IMR-90 (cell line): ENCODE results near the gene TTI1. TPM values are rescaled to one million over a fixed set of nuclear protein-coding genes. Genes with fewer than 3 reads are reported as not detected.

Source experiments
- ATAC-seq: fragments of 200-7000 bp; cut with Tn5 transposase; 2 replicates; pipeline ENCODE4 v1.9.1; 2020; ENCODE audit warnings: low read depth, mild to moderate bottlenecking, moderate library complexity
- BruUV-seq: library from RNA; stranded (reverse); fragments of 400-500 nt; replicated peaks from 2 replicates; lab custom pipeline; 2021; lab: Mats Ljungman, UMichigan
- CTCF ChIA-PET: fragments of 300-600 bp; formaldehyde crosslinking; extraction: SDS; loops from one replicate; lab custom pipeline; 2021; ENCODE audit warnings: antibody characterized with exemption; lab: Yijun Ruan, JAX
- POLR2A ChIA-PET: fragments of 300-600 bp; sonication (Branson Sonifier 250); formaldehyde crosslinking; loops from one replicate; lab custom pipeline; 2022; ENCODE audit warnings: antibody characterized with exemption; ENCODE audit not compliant: unreplicated experiment; lab: Charles Lee
- DNase-seq: peaks from one replicate; pipeline ENCODE4 v3.0.0; 2013
- H2AFZ ChIP-seq: replicated peaks from 2 replicates; pipeline ENCODE3; 2013; ENCODE audit warnings: low read length, mild to moderate bottlenecking; ENCODE audit not compliant: poor library complexity
- H2AK5ac ChIP-seq: 2 replicates; pipeline ENCODE4 v1.6.1; 2013; ENCODE audit warnings: low read depth, low read length, inconsistent platforms
- H2AK9ac ChIP-seq: replicated peaks from 2 replicates; pipeline ENCODE3; 2013; ENCODE audit warnings: mild to moderate bottlenecking, low read depth, low read length, moderate library complexity; ENCODE audit not compliant: poor library complexity
- H2BK120ac ChIP-seq: 2 replicates; pipeline ENCODE4 v1.6.1; 2013; ENCODE audit warnings: low read depth, low read length, inconsistent platforms
- H2BK15ac ChIP-seq: 3 replicates; pipeline ENCODE4 v1.6.1; 2013; ENCODE audit warnings: low read depth, low read length, inconsistent platforms
- H2BK20ac ChIP-seq: 2 replicates; pipeline ENCODE4 v1.6.1; 2013; ENCODE audit warnings: low read depth, mild to moderate bottlenecking, inconsistent platforms, low read length, moderate library complexity
- H2BK5ac ChIP-seq: 2 replicates; pipeline ENCODE4 v1.6.1; 2013; ENCODE audit warnings: mild to moderate bottlenecking, low read depth, low read length, inconsistent platforms; ENCODE audit not compliant: poor library complexity, severe bottlenecking
- H3K14ac ChIP-seq: replicated peaks from 2 replicates; pipeline ENCODE4 v1.6.1; 2013; ENCODE audit warnings: low read depth, low read length, inconsistent platforms
- H3K18ac ChIP-seq: 2 replicates; pipeline ENCODE4 v1.6.1; 2013; ENCODE audit warnings: low read depth, low read length, control low read depth
- H3K23ac ChIP-seq: 2 replicates; pipeline ENCODE4 v1.6.1; 2013; ENCODE audit warnings: low read depth, low read length, inconsistent platforms
- H3K27ac ChIP-seq: 2 replicates; pipeline ENCODE4 v1.5.1; 2013; ENCODE audit warnings: mild to moderate bottlenecking, control low read depth, low read length; ENCODE audit not compliant: insufficient read depth
- H3K27me3 ChIP-seq: 2 replicates; pipeline ENCODE4 v1.6.1; 2013; ENCODE audit warnings: low read length; ENCODE audit not compliant: control insufficient read depth, insufficient read depth
- H3K36me3 ChIP-seq: 2 replicates; pipeline ENCODE4 v1.6.1; 2013; ENCODE audit warnings: low read length, mixed read lengths; ENCODE audit not compliant: control insufficient read depth, insufficient read depth
- H3K4ac ChIP-seq: 2 replicates; pipeline ENCODE4 v1.6.1; 2013; ENCODE audit warnings: low read depth, low read length, inconsistent platforms
- H3K4me1 ChIP-seq: 2 replicates; pipeline ENCODE4 v1.6.1; 2013; ENCODE audit warnings: low read length, mixed read lengths; ENCODE audit not compliant: control insufficient read depth, insufficient read depth
- H3K4me2 ChIP-seq: 2 replicates; pipeline ENCODE4 v1.6.1; 2013; ENCODE audit warnings: low read depth, mild to moderate bottlenecking, control low read depth, low read length, moderate library complexity
- H3K4me3 ChIP-seq: 2 replicates; pipeline ENCODE4 v1.5.1; 2013; ENCODE audit warnings: low read depth, mild to moderate bottlenecking, control low read depth, low read length, moderate library complexity; ENCODE audit not compliant: insufficient read depth
- H3K56ac ChIP-seq: 2 replicates; pipeline ENCODE4 v1.6.1; 2013; ENCODE audit warnings: low read length, inconsistent platforms; ENCODE audit not compliant: insufficient read depth; ENCODE audit errors: extremely low read depth
- H3K79me1 ChIP-seq, 2 experiments: 2 replicates each; pipeline ENCODE4 v1.6.1; 2013; ENCODE audit warnings: low read length in 2 of 2, inconsistent platforms in 1 of 2, low read depth in 1 of 2
- H3K9ac ChIP-seq: 2 replicates; pipeline ENCODE4 v1.6.1; 2013; ENCODE audit warnings: low read depth, low read length, control low read depth
- H3K9me1 ChIP-seq: 2 replicates; pipeline ENCODE4 v1.6.1; 2013; ENCODE audit warnings: low read length, inconsistent platforms; ENCODE audit not compliant: insufficient read depth
- H3K9me3 ChIP-seq: 2 replicates; pipeline ENCODE4 v1.6.1; 2013; ENCODE audit warnings: low read length; ENCODE audit not compliant: control insufficient read depth, insufficient read depth
- H4K20me1 ChIP-seq: 2 replicates; pipeline ENCODE4 v1.6.1; 2013; ENCODE audit warnings: low read length, inconsistent platforms; ENCODE audit not compliant: insufficient read depth
- H4K5ac ChIP-seq: 2 replicates; pipeline ENCODE4 v1.6.1; 2013; ENCODE audit warnings: mild to moderate bottlenecking, low read depth, low read length, control low read depth
- H4K8ac ChIP-seq, 2 experiments: 2 replicates each; pipeline ENCODE4 v1.6.1; 2013; ENCODE audit warnings: low read depth in 2 of 2, low read length in 2 of 2, control low read depth in 1 of 2, inconsistent platforms in 1 of 2
- H4K91ac ChIP-seq: 2 replicates; pipeline ENCODE4 v1.6.1; 2013; ENCODE audit warnings: low read depth, low read length, inconsistent platforms; ENCODE audit not compliant: insufficient read depth
- BHLHE40 ChIP-seq: fragments of 150-350 bp; IDR thresholded peaks from 2 replicates; pipeline ENCODE4 v1.6.1; 2016; ENCODE audit warnings: mild to moderate bottlenecking, low read depth, low read length
- CEBPB ChIP-seq: IDR thresholded peaks from 2 replicates; pipeline ENCODE4 v1.6.1; 2012; ENCODE audit warnings: low read depth, low read length, improper control_type of control experiment
- CHD1 ChIP-seq: IDR thresholded peaks from 2 replicates; pipeline ENCODE4 v1.6.1; 2012; ENCODE audit warnings: low read depth, low read length, improper control_type of control experiment
- CTCF ChIP-seq: conservative IDR thresholded peaks from 2 replicates; pipeline ENCODE4 v1.5.1; 2012; ENCODE audit warnings: mild to moderate bottlenecking, low read depth, low read length, improper control_type of control experiment
- ELK1 ChIP-seq: fragments of 150-350 bp; IDR thresholded peaks from 2 replicates; pipeline ENCODE4 v1.6.1; 2016; ENCODE audit warnings: low read depth, mild to moderate bottlenecking, low read length, moderate library complexity, borderline replicate concordance
- FOS ChIP-seq: fragments of 150-350 bp; IDR thresholded peaks from 2 replicates; pipeline ENCODE4 v1.6.1; 2016; ENCODE audit warnings: low read depth, low read length
- MAFK ChIP-seq: IDR thresholded peaks from 2 replicates; pipeline ENCODE4 v1.6.1; 2012; ENCODE audit warnings: low read depth, low read length, improper control_type of control experiment
- MAZ ChIP-seq: IDR thresholded peaks from 2 replicates; pipeline ENCODE4 v1.6.1; 2012; ENCODE audit warnings: low read depth, mild to moderate bottlenecking, low read length, improper control_type of control experiment, moderate library complexity, borderline replicate concordance
- MXI1 ChIP-seq: IDR thresholded peaks from 2 replicates; pipeline ENCODE4 v1.6.1; 2012; ENCODE audit warnings: low read depth, mild to moderate bottlenecking, low read length, moderate library complexity, borderline replicate concordance
- POLR2A ChIP-seq: IDR thresholded peaks from 2 replicates; pipeline ENCODE4 v1.6.1; 2012; ENCODE audit warnings: mild to moderate bottlenecking, low read depth, low read length
- RAD21 ChIP-seq: IDR thresholded peaks from 2 replicates; pipeline ENCODE4 v1.6.1; 2012; ENCODE audit warnings: low read length, improper control_type of control experiment
- RCOR1 ChIP-seq: IDR thresholded peaks from 2 replicates; pipeline ENCODE4 v1.6.1; 2012; ENCODE audit warnings: mild to moderate bottlenecking, low read length, improper control_type of control experiment; ENCODE audit not compliant: insufficient replicate concordance
- RFX5 ChIP-seq: IDR thresholded peaks from 2 replicates; pipeline ENCODE4 v1.8.0; 2012; ENCODE audit warnings: low read depth, mild to moderate bottlenecking, low read length, moderate library complexity
- USF2 ChIP-seq: fragments of 150-350 bp; IDR thresholded peaks from 2 replicates; pipeline ENCODE4 v1.6.1; 2017; ENCODE audit warnings: mild to moderate bottlenecking, antibody characterized with exemption, low read length, low read depth
- WGBS, 2 experiments: methylation state at CpG; one replicate each; pipeline versions ENCODE4 v1.1.5 to v1.1.7; 2013; ENCODE audit warnings: missing lambda C conversion rate in 2 of 2; ENCODE audit not compliant: insufficient read length in 1 of 2; ENCODE audit errors: extremely low coverage in 2 of 2; 5-methylcytosine and 5-hydroxymethylcytosine counted together
- dilution Hi-C: fragments of 300-500 bp; cut with HindIII; formaldehyde crosslinking; loops from one replicate; pipeline ENCODE4 v1.14.3; 2018; ENCODE audit warnings: low sequenced_read_pairs; ENCODE audit not compliant: unreplicated experiment
- in situ Hi-C: fragments of 300-500 bp; cut with MboI; formaldehyde crosslinking; loops from 3 replicates; pipeline ENCODE4 v1.14.3; 2019; ENCODE audit warnings: low sequenced_read_pairs, inconsistent platforms, mixed read lengths
- intact Hi-C: fragments of 100-400 bp; cut with micrococcal nuclease; formaldehyde crosslinking; loops from 2 replicates; pipeline ENCODE4 v1.10.0; 2022
- polyA plus RNA-seq, 3 experiments: library from polyadenylated mRNA; depleted of rRNA; stranded (reverse); fragments of >200 nt; gene quantifications; 2 replicates each; pipeline ENCODE4 v1.2.3, GENCODE V29; 2012; ENCODE audit warnings: low replicate concordance in 1 of 3
- total RNA-seq: library from RNA; depleted of rRNA; stranded (reverse); fragments of >200 nt; gene quantifications from 2 replicates; pipeline ENCODE4 v1.2.3, GENCODE V29; 2012

Gene TTI1
- total and polyA plus RNA-seq, 2 of the 4 experiments (the other 2 are of a cell fraction) = 12.5 to 17.6 TPM

- Histone ChIP-seq H4K5ac (no peak overlapping the region), H4K8ac (no peak overlapping the region), H3K9me3 (no peaks in the 10 kb centered on the region), H2AK5ac (no peak overlapping the region), H3K27ac (no peak overlapping the region), H3K4ac (no peak overlapping the region), H3K36me3 (no peaks in the 10 kb centered on the region), H3K9me1 (no peaks in the 10 kb centered on the region), H3K4me1 (peaks cover 9% of the 10 kb centered on the region; the same call in 1 of the 2 replicates), H2BK15ac (no peak overlapping the region), H2AK9ac (no peak overlapping the region), H4K91ac (no peak overlapping the region), H3K56ac (no peak overlapping the region), H3K9ac (no peak overlapping the region), H3K18ac (no peak overlapping the region), H2AFZ (no peak overlapping the region), H2BK20ac (no peak overlapping the region), H2BK5ac (no peak overlapping the region), H3K27me3 (peaks cover 18% of the 10 kb centered on the region), H3K4me3 (no peak overlapping the region), H2BK120ac (no peak overlapping the region), H3K79me1 (no peaks in the 10 kb centered on the region), H3K4me2 (no peak overlapping the region), H3K23ac (no peak overlapping the region), H3K14ac (no peak overlapping the region), H4K20me1 (no peaks in the 10 kb centered on the region)
- no peak for DNase-seq
- intact Hi-C loops (no loop called here), dilution Hi-C loops (no loop called here), in situ Hi-C loops (no loop called here)
- 90% methylated on average over 1 of the region's 2 CpGs; no CpG with 5 or more reads in 1 of the 2 experiments for WGBS, 2 experiments
- no peak for ATAC-seq
- ChIA-PET CTCF (no interaction called here), POLR2A (no interaction called here)
- no TSS peak for BruUV-seq
- no peak for TF ChIP-seq MXI1
- no peak for TF ChIP-seq MAFK
- TF ChIP-seq MAZ = no peak
- TF ChIP-seq CTCF = no peak
- no peak for TF ChIP-seq BHLHE40
- no peak for TF ChIP-seq POLR2A
- no peak for TF ChIP-seq RAD21
- no peak for TF ChIP-seq ELK1
- no peak for TF ChIP-seq FOS
- no peak for TF ChIP-seq RCOR1
- TF ChIP-seq CEBPB = no peak
- no peak for TF ChIP-seq CHD1
- TF ChIP-seq USF2 = no peak
- TF ChIP-seq RFX5 = no peak
Measured at GRCh38 chr20:37958856-37959520, 74.3 kb downstream of the TTI1 start.
